Stomach (tissue), 9 donors: ENCODE data around the gene HSPA12A. TPM values are rescaled to one million over a fixed set of nuclear protein-coding genes. Genes with fewer than 3 reads are reported as not detected.
A peak's percentile ranks its signal among the peaks of the same experiment; 100 is the strongest.

Experiments used
- DNase-seq, 2 donors: peaks; one replicate each; pipeline versions ENCODE4 v3.0.0 to v3.0.0-alpha.2; 2013 to 2019
- H3K27ac ChIP-seq, 5 donors: fragments of 200-600 bp in 4 of 5; sonication (generic) in 4 of 5; one replicate each; pipeline ENCODE4 v1.5.1; 2013 to 2019; ENCODE audit warnings: mild to moderate bottlenecking in 1 of 5, moderate library complexity in 1 of 5
- H3K27me3 ChIP-seq, 3 donors: fragments of 200-600 bp; sonication (generic); one replicate each; pipeline ENCODE4 v1.5.1; 2017 to 2019; ENCODE audit warnings: mixed run types in 1 of 3
- H3K36me3 ChIP-seq, 4 donors: fragments of 200-600 bp; sonication (generic); 1 replicate in 3 of 4; 2 replicates in 1 of 4; pipeline ENCODE4 v1.5.1; 2016 to 2019
- H3K4me1 ChIP-seq, 4 donors: fragments of 200-600 bp; sonication (generic); one replicate each; pipeline ENCODE4 v1.5.1; 2016 to 2019
- H3K4me3 ChIP-seq, 4 donors: fragments of 200-600 bp; sonication (generic) in 3 of 4; one replicate each; pipeline ENCODE4 v1.5.1; 2016 to 2019; ENCODE audit warnings: mild to moderate bottlenecking in 1 of 4
- H3K9me3 ChIP-seq, 4 donors: fragments of 200-600 bp; sonication (generic); one replicate each; pipeline ENCODE4 v1.5.1; 2016 to 2019
- CTCF ChIP-seq, 7 experiments: fragments of 450-650 bp in 4 of 7; fragments of 200-600 bp in 3 of 7; sonication (generic) in 3 of 7; IDR thresholded peaks; one replicate each; pipeline ENCODE4 v1.5.1; 2016 to 2019; ENCODE audit warnings: antibody characterized with exemption in 7 of 7, control low read depth in 2 of 7, mild to moderate bottlenecking in 1 of 7
- EP300 ChIP-seq: sonication (generic); formaldehyde crosslinking; IDR thresholded peaks from one replicate; pipeline ENCODE4 v1.6.1; 2017; ENCODE audit warnings: antibody characterized with exemption
- POLR2A ChIP-seq, 4 donors: fragments of 450-650 bp; IDR thresholded peaks; one replicate each; pipeline ENCODE4 v1.6.1; 2016; ENCODE audit warnings: antibody characterized with exemption in 4 of 4, control low read depth in 2 of 4, mild to moderate bottlenecking in 1 of 4, moderate library complexity in 1 of 4
- POLR2AphosphoS5 ChIP-seq, 3 donors: sonication (generic); formaldehyde crosslinking; IDR thresholded peaks; one replicate each; pipeline ENCODE4 v1.6.1; 2016; ENCODE audit warnings: antibody characterized with exemption in 3 of 3
- WGBS, 5 donors: extraction: QIAGEN DNeasy Blood & Tissue Kit in 3 of 5; methylation state at CpG; one replicate each; pipeline versions ENCODE4 v1.1.5 to v1.1.7; 2013 to 2018; 5-methylcytosine and 5-hydroxymethylcytosine counted together
- intact Hi-C: fragments of 100-400 bp; cut with DNase I; formaldehyde crosslinking; loops from one replicate; pipeline ENCODE4 v1.15.1; 2023; ENCODE audit warnings: low total_unique reads
- polyA plus RNA-seq, 3 donors: library from polyadenylated mRNA; stranded (reverse); fragments of 200-250 nt; gene quantifications; one replicate each; pipeline ENCODE4 v1.2.3, GENCODE V29; 2013
- total RNA-seq, 5 donors: library from RNA; depleted of rRNA; stranded (reverse); fragments of >200 nt; gene quantifications; one replicate each; pipeline versions ENCODE4 v1.1.0 to v1.2.3, GENCODE V29; 2014 to 2016
- donor health status: healthy with polysubstance abuse.
- donor health status: Bipolar disorder and iron deficiency.
- donor health status: healthy.

The HSPA12A gene
- total and polyA plus RNA-seq, 8 donors = 2.0 to 25.5 (median 4.1) TPM

- Histone ChIP-seq H3K27me3 (no peaks in the 10 kb centered on the region), H3K4me3 (no peak overlapping the region), H3K4me1 (peaks cover 0 to 6% (median 0%) of the 10 kb centered on the region in 4 donors), H3K36me3 (peaks cover 0 to 5% (median 0%) of the 10 kb centered on the region in 4 donors), H3K27ac (peak overlapping the region in 1 of 5 donors; percentile 2), H3K9me3 (no peaks in the 10 kb centered on the region)
- intact Hi-C loops = no loop called here
- DNase-seq = no peak
- no peak for TF ChIP-seq POLR2AphosphoS5 (IDR thresholded peaks at IDR 0.05)
- no peak for TF ChIP-seq CTCF (IDR thresholded peaks at IDR 0.05)
- no peak for TF ChIP-seq POLR2A (IDR thresholded peaks at IDR 0.05)
- TF ChIP-seq EP300 = no peak
- WGBS, 5 donors = 78 to 87% (median 82%) methylated on average over 9 of the region's 9 CpGs
Observed at GRCh38 chr10:116698364-116698763, 44.0 kb downstream of the HSPA12A start.

- H3K9me3 ChIP-seq = no peaks in the 10 kb centered on the region
Observed at GRCh38 chr10:116697816-116698215, 44.5 kb downstream of the HSPA12A start.

GRCh38 chr10:116696919-116697318, 45.4 kb downstream of the HSPA12A start:
- intact Hi-C loops = no loop called here
- H3K27ac ChIP-seq = no peak overlapping the region
- H3K27me3 ChIP-seq = no peaks in the 10 kb centered on the region
- H3K4me3 ChIP-seq = no peak overlapping the region
- 80 to 100% (median 89%) methylated on average over 1 of the region's 1 CpG for WGBS, 5 donors
- DNase-seq = no peak
- H3K36me3 ChIP-seq = peaks cover 0 to 5% (median 0%) of the 10 kb centered on the region in 4 donors
- no peaks in the 10 kb centered on the region for H3K9me3 ChIP-seq
- no peak for TF ChIP-seq EP300
- no peak for TF ChIP-seq POLR2A (IDR thresholded peaks at IDR 0.05)
- TF ChIP-seq POLR2AphosphoS5 (IDR thresholded peaks at IDR 0.05) = no peak
- no peak for TF ChIP-seq CTCF (IDR thresholded peaks at IDR 0.05)
- peaks cover 0 to 6% (median 0%) of the 10 kb centered on the region in 4 donors for H3K4me1 ChIP-seq

More at GRCh38 chr10:116697816-116698215, 44.5 kb downstream of the HSPA12A start:
- Histone ChIP-seq H3K36me3 (peaks cover 0 to 5% (median 0%) of the 10 kb centered on the region in 4 donors), H3K4me1 (peaks cover 0 to 6% (median 0%) of the 10 kb centered on the region in 4 donors), H3K4me3 (no peak overlapping the region), H3K27ac (no peak overlapping the region), H3K27me3 (no peaks in the 10 kb centered on the region)
- TF ChIP-seq POLR2A (IDR thresholded peaks at IDR 0.05) (no peak), POLR2AphosphoS5 (IDR thresholded peaks at IDR 0.05) (no peak), EP300 (no peak), CTCF (IDR thresholded peaks at IDR 0.05) (no peak)
- intact Hi-C loops = no loop called here
- 64 to 81% (median 78%) methylated on average over 7 of the region's 7 CpGs for whole genome bisulfite sequencing, 5 donors
- no peak for DNase-seq

- WGBS, 5 donors = 54 to 85% (median 78%) methylated on average over 3 of the region's 3 CpGs
- Histone ChIP-seq H3K27me3 (no peaks in the 10 kb centered on the region), H3K27ac (no peak overlapping the region), H3K36me3 (peaks cover 0 to 5% (median 0%) of the 10 kb centered on the region in 4 donors), H3K9me3 (no peaks in the 10 kb centered on the region), H3K4me1 (peaks cover 0 to 16% (median 8%) of the 10 kb centered on the region in 4 donors), H3K4me3 (no peak overlapping the region)
- intact Hi-C loops = no loop called here
- DNase-seq = no peak
- TF ChIP-seq EP300 = no peak
- no peak for TF ChIP-seq POLR2A (IDR thresholded peaks at IDR 0.05)
- TF ChIP-seq POLR2AphosphoS5 (IDR thresholded peaks at IDR 0.05) = no peak
- TF ChIP-seq CTCF (IDR thresholded peaks at IDR 0.05) = no peak
Observed at GRCh38 chr10:116694927-116695268, 47.5 kb downstream of the HSPA12A start.
